ENCODE data around the gene KCNN4. TPM values are rescaled to one million over a fixed set of nuclear protein-coding genes. Genes with fewer than 3 reads are reported as not detected.

Gene KCNN4
- total and polyA plus RNA-seq, 2 experiments from 2014 or later = 0.86 to 3.2 TPM

- Histone ChIP-seq H3K27me3 (ENCODE audit: insufficient read depth) (peaks cover 9% of the 10 kb centered on the region), H3K9me2 (ENCODE audit: insufficient read depth) (peaks cover 7% of the 10 kb centered on the region; the same call in 1 of the 2 replicates), H3K36me3 (ENCODE audit: insufficient read depth) (no peaks in the 10 kb centered on the region), H3K4me3 (no peak overlapping the region), H3F3A (replicated peaks; ENCODE audit: low read depth) (no peaks in the 10 kb centered on the region), H3K27ac (ENCODE audit: low read depth) (no peak overlapping the region), H2AFZ (no peak overlapping the region), H3K79me2 (replicated peaks; ENCODE audit: insufficient read depth) (no peaks in the 10 kb centered on the region), H3K4me2 (no peak overlapping the region), H4K20me1 (replicated peaks; ENCODE audit: insufficient read depth) (no peaks in the 10 kb centered on the region), H3K4me1 (ENCODE audit: insufficient read depth) (no peaks in the 10 kb centered on the region)
- TF ChIP-seq REST (IDR thresholded peaks at IDR 0.05; ENCODE audit: unreplicated experiment) = no peak
- no peak for TF ChIP-seq CTCF (conservative IDR thresholded peaks at IDR 0.05; ENCODE audit: low read depth in 2 of 2)
- no peak for TF ChIP-seq ZNF114 (CRISPR knock-in tag; IDR thresholded peaks at IDR 0.05)
- TF ChIP-seq CREB1 (CRISPR knock-in tag; IDR thresholded peaks at IDR 0.05; ENCODE audit: low read depth) = no peak
- TF ChIP-seq JUNB (IDR thresholded peaks at IDR 0.05; ENCODE audit: unreplicated experiment) = no peak
- TF ChIP-seq NANOG (IDR thresholded peaks at IDR 0.05; ENCODE audit: borderline replicate concordance) = no peak
- no peak for TF ChIP-seq ZNF462 (CRISPR knock-in tag; IDR thresholded peaks at IDR 0.05)
- no peak for TF ChIP-seq ETS1 (IDR thresholded peaks at IDR 0.05)
- no peak for TF ChIP-seq EZH2 (IDR thresholded peaks at IDR 0.05; ENCODE audit: low read depth, unreplicated experiment)
- no peak for TF ChIP-seq STAT1 (IDR thresholded peaks at IDR 0.05; ENCODE audit: unreplicated experiment)
- TF ChIP-seq POLR2AphosphoS5 (IDR thresholded peaks at IDR 0.05; ENCODE audit: low read depth) = no peak
- no peak for TF ChIP-seq EZH2phosphoT487 (IDR thresholded peaks at IDR 0.05; ENCODE audit: unreplicated experiment)
- TF ChIP-seq ZNF331 (CRISPR knock-in tag; IDR thresholded peaks at IDR 0.05; ENCODE audit: low read depth) = no peak
- Mint-ChIP-seq H3K4me3 (no peak overlapping the region), H3K4me1 (no peaks in the 10 kb centered on the region), H3K36me3 (ENCODE audit: low read depth) (no peaks in the 10 kb centered on the region), H3K9me3 (peaks cover 33% of the 10 kb centered on the region), H3K27me3 (ENCODE audit: insufficient read depth, low read depth, poor library complexity) (peaks cover 6% of the 10 kb centered on the region), H3K27ac (no peak overlapping the region)
- DNase-seq (ENCODE audit: low spot score) (no peak), ATAC-seq (no peak)
Measured at GRCh38 chr19:43814663-43815352, 34.0 kb upstream of the KCNN4 start.
